ENCODE results near the gene CCT6A. TPM values are rescaled to one million over a fixed set of nuclear protein-coding genes. Genes with fewer than 3 reads are reported as not detected.

The CCT6A gene
- total and polyA plus RNA-seq, 2 of the 4 experiments (the other 2 are of a cell fraction): 135 to 265 TPM

DNA sequence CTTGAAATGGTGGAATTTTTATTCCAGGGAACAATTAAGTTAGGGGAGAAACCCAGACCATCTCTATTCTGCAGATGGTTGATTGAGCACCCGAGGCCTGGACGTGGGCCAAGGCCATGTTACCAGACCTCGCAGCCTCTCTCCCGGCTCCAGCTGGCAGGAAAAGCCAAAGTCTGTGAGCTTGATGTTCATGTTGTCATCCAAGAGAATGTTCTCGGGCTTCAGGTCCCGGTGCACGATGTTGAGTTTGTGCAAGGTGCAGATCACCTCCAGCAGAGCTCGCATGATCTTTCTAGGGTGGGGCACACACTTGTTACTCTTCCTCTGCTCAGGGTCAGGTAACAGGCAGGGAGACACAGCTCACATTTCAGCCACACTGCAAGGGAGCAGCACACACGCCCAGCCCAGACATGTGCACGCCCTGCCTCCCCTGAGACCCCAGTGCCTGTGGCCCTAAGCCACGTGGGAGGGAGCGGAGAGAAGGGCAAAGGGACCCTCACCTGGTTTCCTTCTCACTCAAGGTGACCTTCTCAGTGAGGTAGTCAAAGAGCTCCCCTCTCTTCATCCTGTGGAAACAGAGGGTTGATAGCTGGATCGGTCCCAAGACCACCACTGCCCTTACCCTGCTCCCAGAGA lies 31.7 kb downstream of the CCT6A start:
- intact Hi-C loops (cut with micrococcal nuclease): no loop called here
- Histone ChIP-seq H2BK120ac (ENCODE audit: low read depth, low read length) (no peak overlapping the region), H4K20me1 (ENCODE audit: insufficient read depth, low read length) (no peaks in the 10 kb centered on the region), H3K4me2 (ENCODE audit: low read depth, low read length) (no peak overlapping the region), H3K18ac (ENCODE audit: low read depth, low read length) (no peak overlapping the region), H3K4me3 (ENCODE audit: insufficient read depth, low read depth, low read length) (no peak overlapping the region), H2AK9ac (replicated peaks; ENCODE audit: low read depth, low read length, poor library complexity) (no peak overlapping the region), H3K4ac (ENCODE audit: low read depth, low read length) (no peak overlapping the region), H2BK15ac (ENCODE audit: low read depth, low read length) (no peak overlapping the region), H4K8ac (ENCODE audit: low read depth in 2 of 2, low read length in 2 of 2) (no peak overlapping the region), H3K14ac (replicated peaks; ENCODE audit: low read depth, low read length) (no peak overlapping the region), H2AFZ (replicated peaks; ENCODE audit: low read length, poor library complexity) (peak overlapping the region; percentile 33), H3K36me3 (ENCODE audit: control insufficient read depth, insufficient read depth, low read length) (peaks cover 24% of the 10 kb centered on the region; the same call in 1 of the 2 replicates), H4K5ac (ENCODE audit: low read depth, low read length) (no peak overlapping the region), H2AK5ac (ENCODE audit: low read depth, low read length) (no peak overlapping the region), H2BK20ac (ENCODE audit: low read depth, low read length) (no peak overlapping the region), H3K9ac (ENCODE audit: low read depth, low read length) (no peak overlapping the region), H3K27ac (ENCODE audit: insufficient read depth, low read length) (no peak overlapping the region), H3K9me3 (ENCODE audit: control insufficient read depth, insufficient read depth, low read length) (no peaks in the 10 kb centered on the region), H3K23ac (ENCODE audit: low read depth, low read length) (no peak overlapping the region), H3K27me3 (ENCODE audit: control insufficient read depth, insufficient read depth, low read length) (no peaks in the 10 kb centered on the region), H3K9me1 (ENCODE audit: insufficient read depth, low read length) (0 out of 2 replicates have a peak, but pooled peaks cover 3% of the 10 kb centered on the region), H2BK5ac (ENCODE audit: low read depth, low read length, poor library complexity, severe bottlenecking) (no peak overlapping the region), H3K4me1 (ENCODE audit: control insufficient read depth, insufficient read depth, low read length) (peaks cover 7% of the 10 kb centered on the region), H3K56ac (ENCODE audit: extremely low read depth, insufficient read depth, low read length) (no peak overlapping the region), H4K91ac (ENCODE audit: insufficient read depth, low read depth, low read length) (no peak overlapping the region), H3K79me1 (ENCODE audit: low read depth in 1 of 2, low read length in 2 of 2) (0 out of 4 replicates have a peak, but pooled peaks cover 0 to 3% of the 10 kb centered on the region in 2 experiments)
- WGBS, 2 experiments (ENCODE audit: extremely low coverage in 2 of 2, insufficient read length in 1 of 2): 25% methylated on average over 7 of the region's 13 CpGs; no CpG with 5 or more reads in 1 of the 2 experiments
- no peak for DNase-seq
- dilution Hi-C loops (cut with HindIII; ENCODE audit: low sequenced_read_pairs, unreplicated experiment): no loop called here
- in situ Hi-C loops (cut with MboI; ENCODE audit: low sequenced_read_pairs): loop anchor here (25.0 kb wide), 2 partner anchors 796 to 1321 kb away; partner anchors contain the start of gene SEC61G
- POLR2A ChIA-PET (ENCODE audit: unreplicated experiment): interaction anchor here (0.6 kb wide), 1 partner anchor 18 kb away, joined by 22 read pairs; no protein-coding TSS in a partner anchor
- BruUV-seq (replicated peaks): no TSS peak
- TF ChIP-seq RFX5 (IDR thresholded peaks at IDR 0.05; ENCODE audit: low read depth, low read length) (no peak), MAZ (IDR thresholded peaks at IDR 0.05; ENCODE audit: borderline replicate concordance, low read depth, low read length) (no peak), RAD21 (IDR thresholded peaks at IDR 0.05; ENCODE audit: low read length) (no peak), BHLHE40 (IDR thresholded peaks at IDR 0.05; ENCODE audit: low read depth, low read length) (no peak), RCOR1 (IDR thresholded peaks at IDR 0.05; ENCODE audit: insufficient replicate concordance, low read length) (no peak), MAFK (IDR thresholded peaks at IDR 0.05; ENCODE audit: low read depth, low read length) (no peak), MXI1 (IDR thresholded peaks at IDR 0.05; ENCODE audit: borderline replicate concordance, low read depth, low read length) (no peak), NFE2L2 (IDR thresholded peaks at IDR 0.05; ENCODE audit: low read depth, low read length) (no peak), POLR2A (IDR thresholded peaks at IDR 0.05; ENCODE audit: low read depth, low read length) (no peak), CHD1 (IDR thresholded peaks at IDR 0.05; ENCODE audit: low read depth, low read length) (no peak), FOS (IDR thresholded peaks at IDR 0.05; ENCODE audit: low read depth, low read length) (no peak)
- TF ChIP-seq, protein P1, sequence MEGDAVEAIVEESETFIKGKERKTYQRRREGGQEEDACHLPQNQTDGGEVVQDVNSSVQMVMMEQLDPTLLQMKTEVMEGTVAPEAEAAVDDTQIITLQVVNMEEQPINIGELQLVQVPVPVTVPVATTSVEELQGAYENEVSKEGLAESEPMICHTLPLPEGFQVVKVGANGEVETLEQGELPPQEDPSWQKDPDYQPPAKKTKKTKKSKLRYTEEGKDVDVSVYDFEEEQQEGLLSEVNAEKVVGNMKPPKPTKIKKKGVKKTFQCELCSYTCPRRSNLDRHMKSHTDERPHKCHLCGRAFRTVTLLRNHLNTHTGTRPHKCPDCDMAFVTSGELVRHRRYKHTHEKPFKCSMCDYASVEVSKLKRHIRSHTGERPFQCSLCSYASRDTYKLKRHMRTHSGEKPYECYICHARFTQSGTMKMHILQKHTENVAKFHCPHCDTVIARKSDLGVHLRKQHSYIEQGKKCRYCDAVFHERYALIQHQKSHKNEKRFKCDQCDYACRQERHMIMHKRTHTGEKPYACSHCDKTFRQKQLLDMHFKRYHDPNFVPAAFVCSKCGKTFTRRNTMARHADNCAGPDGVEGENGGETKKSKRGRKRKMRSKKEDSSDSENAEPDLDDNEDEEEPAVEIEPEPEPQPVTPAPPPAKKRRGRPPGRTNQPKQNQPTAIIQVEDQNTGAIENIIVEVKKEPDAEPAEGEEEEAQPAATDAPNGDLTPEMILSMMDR (conservative IDR thresholded peaks at IDR 0.05; ENCODE audit: low read depth, low read length): no peak
- TF ChIP-seq, protein P2, sequence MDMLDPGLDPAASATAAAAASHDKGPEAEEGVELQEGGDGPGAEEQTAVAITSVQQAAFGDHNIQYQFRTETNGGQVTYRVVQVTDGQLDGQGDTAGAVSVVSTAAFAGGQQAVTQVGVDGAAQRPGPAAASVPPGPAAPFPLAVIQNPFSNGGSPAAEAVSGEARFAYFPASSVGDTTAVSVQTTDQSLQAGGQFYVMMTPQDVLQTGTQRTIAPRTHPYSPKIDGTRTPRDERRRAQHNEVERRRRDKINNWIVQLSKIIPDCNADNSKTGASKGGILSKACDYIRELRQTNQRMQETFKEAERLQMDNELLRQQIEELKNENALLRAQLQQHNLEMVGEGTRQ (IDR thresholded peaks at IDR 0.05; ENCODE audit: low read depth, low read length): no peak
- TF ChIP-seq, protein P3, sequence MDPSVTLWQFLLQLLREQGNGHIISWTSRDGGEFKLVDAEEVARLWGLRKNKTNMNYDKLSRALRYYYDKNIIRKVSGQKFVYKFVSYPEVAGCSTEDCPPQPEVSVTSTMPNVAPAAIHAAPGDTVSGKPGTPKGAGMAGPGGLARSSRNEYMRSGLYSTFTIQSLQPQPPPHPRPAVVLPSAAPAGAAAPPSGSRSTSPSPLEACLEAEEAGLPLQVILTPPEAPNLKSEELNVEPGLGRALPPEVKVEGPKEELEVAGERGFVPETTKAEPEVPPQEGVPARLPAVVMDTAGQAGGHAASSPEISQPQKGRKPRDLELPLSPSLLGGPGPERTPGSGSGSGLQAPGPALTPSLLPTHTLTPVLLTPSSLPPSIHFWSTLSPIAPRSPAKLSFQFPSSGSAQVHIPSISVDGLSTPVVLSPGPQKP (IDR thresholded peaks at IDR 0.05; ENCODE audit: borderline replicate concordance, low read depth, low read length): no peak
- no peak for ATAC-seq (ENCODE audit: low read depth)
- CTCF ChIA-PET: interaction anchor here (0.6 to 1.9 kb wide), 3 partner anchors 10 to 1391 kb away, joined by 3 to 4 read pairs (median 3); partner anchors contain the start of gene PHKG1
